Esophagus mucosa (tissue), 1 donor: ENCODE results near the gene URB1. TPM values are rescaled to one million over a fixed set of nuclear protein-coding genes. Genes with fewer than 3 reads are reported as not detected.
A peak's percentile ranks its signal among the peaks of the same experiment; 100 is the strongest.

Experiments used
- ATAC-seq: fragments of 200-7000 bp; cut with Tn5 transposase; one replicate; pipeline ENCODE4 v1.9.1; 2020
- total RNA-seq: library from RNA; stranded (reverse); gene quantifications from one replicate; pipeline ENCODE4 v1.2.4, GENCODE V29; 2023
- donor health status: DM: yes; HTN: yes; CAD: no.

The URB1 gene
- total RNA-seq, 1 donor from 2014 or later, result 14.8 TPM

DNA sequence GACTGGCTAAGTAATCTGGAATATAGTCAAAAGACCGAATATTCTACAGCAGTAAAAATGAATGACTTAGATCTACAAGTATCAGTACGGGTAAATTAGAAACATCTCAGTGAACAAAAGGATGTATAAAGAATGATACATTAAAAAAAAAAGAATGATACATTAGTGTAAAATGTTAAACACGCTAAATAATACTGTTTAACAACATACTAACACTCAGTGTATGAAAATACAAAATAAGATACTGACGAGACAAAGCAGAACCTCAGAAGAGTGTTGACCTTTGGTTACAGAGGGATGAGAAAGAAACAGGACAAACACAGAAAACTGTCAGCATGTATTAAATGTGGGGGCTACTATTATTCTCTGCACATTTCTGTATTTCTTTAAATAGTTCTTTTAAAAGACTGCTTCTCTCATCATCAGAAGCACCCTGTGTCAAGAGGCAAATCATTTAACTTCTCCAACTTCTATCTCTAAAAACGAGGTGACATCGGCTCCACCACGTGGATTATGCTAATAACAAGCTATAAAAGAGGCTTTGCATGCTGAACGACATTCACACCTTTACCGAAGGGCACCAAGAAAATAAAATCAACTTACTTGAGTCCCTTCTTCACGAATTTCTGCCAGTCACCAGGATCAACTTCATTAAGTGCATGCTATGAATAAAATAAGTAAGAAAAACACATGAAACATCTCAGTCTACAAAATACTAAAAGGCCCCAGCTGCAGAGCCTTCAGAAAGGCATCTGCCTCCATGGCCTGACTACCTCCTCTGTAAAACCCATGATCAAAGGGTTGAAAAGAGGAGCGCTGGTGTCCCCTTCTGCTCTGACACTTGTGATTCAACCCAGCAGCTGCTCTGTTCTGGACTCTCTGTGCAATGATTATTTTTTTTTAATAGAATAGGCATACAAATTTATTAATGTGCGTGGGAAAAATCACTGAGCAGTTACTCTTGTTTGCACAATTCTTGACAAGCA, 51.7 kb downstream of the URB1 start:
- ATAC-seq, result no peak

DNA sequence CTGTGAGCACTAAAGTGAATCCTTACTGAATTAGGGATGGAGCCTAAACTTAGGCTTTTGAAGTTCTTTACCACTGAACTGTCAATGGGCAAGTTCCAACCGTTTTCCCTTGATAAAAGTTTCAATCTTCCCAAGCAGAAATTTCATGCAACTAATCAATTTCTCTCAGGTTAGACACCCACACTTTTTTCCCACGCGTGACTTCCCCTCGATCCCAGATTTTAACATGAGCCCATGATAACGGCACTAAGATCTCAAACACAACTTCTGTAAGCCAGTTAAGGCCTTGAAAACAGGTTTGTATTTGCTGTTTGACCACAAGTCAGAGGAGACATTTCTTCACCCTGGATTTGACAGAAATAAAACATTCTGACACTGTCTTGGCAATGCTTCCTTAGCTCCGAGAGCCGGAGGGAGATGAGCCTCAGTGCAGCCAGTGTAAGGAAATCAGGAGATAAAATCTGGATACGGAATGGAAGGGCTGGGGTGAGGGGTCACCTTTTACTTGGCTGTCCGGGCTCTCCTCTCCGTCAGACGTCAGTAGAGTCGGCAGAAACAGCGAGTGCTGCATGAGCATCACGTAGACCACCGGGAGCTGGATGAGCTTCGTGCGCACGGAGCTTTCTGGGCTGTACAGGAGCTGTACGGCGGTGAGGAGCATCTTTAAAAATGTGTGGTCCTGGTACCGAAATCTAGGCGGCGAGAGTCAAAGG, 54.4 kb downstream of the URB1 start:
- ATAC-seq, result no peak

DNA sequence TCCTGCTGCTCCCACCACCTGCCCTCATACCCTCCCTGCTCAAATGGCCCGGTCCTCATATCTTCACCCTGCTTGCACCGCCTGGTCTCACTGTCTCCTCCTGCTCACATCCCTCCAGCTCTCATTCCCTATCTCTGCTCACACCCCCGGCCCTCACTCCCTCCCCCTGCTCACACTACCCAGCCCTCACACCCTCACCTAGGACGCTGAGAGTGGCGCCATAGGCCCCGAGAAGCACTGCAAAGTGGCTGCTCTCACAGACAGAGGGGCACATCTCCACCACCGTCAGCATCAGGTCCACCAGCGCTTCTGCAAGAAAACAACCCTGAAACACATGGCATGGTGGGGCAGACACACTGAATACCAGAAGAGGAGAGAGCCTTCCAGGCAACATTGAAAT, 55.6 kb downstream of the URB1 start:
- no peak for ATAC-seq

DNA sequence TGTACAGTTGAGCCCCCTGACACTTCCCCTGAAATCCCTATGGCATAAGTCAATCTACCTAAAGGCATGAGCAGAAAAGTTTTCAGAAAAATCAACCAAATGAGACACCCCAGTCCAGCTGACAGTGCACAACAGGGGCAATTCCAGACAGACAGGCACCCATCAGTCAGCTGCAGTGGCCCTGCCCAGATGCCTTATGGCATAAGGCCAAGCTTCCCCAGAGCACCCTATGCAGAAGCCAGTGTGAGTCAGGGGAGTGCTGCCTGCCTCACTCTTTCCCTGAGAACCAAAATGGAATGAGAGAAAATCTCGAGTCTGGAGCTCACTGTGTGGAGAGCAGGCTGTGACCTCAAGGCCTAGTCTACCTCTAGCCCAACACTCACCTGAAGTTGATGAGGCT, 56.1 kb downstream of the URB1 start:
- ATAC-seq, result peak; percentile 63

DNA sequence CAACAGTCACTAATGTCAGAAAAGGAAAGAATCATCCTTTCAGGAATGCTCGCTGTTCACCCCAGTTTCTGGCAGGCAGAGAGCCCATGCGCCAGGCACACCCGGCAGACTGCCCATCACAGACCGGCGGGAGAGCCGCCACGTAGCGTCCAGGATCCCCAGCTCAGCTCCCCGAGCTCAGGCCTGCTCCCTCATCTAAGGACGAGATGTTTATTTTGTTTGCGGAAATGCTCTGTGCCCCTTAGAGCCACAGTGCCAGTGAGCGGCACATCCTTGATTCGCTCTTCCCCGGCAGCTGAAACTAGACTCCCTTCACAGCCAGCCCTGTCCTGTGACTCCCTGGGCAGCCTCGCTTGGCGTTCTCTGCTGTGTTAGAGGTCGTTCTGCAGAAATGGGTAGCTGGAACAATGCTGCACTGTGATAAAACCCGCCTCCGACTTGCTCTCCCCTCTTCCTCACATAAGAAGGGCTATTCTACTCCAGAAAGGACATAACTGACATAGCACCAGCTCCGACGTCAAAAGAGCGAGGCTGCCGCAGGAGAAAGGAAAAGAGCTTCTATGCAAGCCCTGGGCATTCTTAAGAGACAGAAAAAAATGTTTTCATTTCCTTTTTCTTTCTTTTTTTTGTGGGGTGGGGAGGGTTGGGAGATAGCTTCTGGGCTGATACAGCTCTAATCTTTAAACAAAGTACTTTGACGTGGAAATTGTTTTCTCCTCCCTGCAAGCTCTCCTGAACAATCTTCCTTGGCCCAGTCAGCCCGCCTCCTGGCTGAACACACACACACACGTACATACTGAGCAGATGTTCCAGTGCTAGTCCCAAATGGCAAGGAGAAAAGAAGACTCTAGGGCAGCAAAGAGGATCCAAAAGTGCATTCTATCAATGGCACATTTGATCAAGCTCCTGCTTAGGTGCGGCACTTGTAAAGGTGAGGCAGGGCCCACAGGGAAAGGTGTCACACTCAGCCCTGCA, 56.9 kb downstream of the URB1 start:
- ATAC-seq, result no peak

DNA sequence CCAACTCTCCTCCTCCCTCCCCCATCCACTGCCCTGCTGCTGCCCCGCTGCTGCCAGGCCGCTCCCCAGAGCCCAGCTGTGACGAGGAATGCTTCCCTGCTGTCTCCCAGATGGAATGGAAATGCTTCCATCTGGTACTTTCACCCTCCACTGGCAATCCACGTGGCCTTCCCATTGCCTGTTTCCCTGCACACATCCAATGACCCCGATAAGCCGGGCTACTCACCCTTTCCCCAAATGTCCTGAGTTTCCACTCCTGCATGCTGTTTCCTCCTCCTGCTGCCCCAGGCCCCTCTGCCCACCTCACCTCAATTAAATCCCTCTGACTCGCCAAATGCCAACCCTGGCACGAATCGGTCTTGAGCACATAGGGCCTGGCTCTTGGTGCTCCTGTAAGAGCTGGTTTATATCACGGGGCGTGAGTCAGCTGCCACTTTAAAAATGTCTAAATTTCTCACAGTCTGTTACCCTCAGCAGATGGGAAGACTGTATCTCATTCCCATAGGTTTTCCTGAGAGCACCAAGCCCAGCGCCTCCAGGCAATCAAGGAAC, 57.8 kb downstream of the URB1 start:
- no peak for ATAC-seq

DNA sequence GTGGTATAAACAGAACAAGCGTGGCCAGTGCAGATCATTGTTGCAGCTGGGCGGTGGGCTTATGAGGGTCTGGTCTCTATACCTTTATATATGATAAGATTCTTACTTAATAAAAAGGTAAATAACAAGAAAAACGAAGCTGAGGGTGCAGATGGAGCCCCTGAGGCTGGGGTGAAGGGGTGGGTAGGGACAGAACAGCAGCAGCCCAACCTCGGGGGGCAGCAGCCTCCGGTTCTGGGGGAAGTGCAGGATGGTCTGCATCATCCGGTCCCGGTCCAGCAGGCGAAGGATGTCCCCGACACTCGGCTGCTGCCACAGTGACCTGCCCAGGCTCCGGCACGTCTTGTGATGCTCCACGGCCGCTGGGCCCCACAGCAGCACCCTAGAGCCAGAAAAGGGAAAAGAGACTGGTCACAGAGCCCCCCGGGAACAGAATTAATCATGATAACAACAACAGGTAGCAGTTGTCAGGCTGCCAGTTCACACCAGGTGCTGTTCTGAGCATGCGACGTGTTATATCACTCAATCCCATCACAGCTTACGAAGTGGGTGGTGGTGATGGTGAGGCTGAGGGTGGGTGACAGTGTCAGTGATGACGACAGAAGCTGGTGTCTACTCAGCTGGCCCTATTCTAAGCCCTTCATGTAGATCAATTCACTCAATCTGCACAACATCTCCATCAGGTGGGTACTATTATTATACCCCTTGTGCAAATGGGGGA, 58.7 kb downstream of the URB1 start:
- no peak for ATAC-seq

DNA sequence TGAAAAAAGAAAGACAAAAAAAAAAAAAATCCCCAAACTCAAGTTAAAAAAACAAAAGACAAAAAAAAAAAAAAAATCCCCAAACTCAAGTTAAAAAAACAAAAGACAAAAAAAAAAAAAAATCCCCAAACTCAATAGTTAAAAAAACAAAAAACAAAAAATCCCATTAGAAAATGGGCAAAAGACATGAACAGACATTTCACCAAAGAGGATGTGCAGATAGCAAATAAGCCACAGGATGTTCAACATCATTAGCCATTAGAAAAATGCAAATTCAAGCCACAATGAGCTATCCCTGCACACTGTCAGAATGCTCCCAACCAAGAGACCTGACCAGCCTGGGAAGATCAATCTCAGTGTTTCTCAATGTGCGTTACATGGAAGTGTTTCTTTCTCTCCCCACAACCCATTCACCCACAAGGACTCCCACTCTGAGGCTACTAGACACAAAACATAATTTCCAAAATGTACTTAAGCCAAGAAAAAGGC, 60.3 kb downstream of the URB1 start:
- no peak for ATAC-seq

DNA sequence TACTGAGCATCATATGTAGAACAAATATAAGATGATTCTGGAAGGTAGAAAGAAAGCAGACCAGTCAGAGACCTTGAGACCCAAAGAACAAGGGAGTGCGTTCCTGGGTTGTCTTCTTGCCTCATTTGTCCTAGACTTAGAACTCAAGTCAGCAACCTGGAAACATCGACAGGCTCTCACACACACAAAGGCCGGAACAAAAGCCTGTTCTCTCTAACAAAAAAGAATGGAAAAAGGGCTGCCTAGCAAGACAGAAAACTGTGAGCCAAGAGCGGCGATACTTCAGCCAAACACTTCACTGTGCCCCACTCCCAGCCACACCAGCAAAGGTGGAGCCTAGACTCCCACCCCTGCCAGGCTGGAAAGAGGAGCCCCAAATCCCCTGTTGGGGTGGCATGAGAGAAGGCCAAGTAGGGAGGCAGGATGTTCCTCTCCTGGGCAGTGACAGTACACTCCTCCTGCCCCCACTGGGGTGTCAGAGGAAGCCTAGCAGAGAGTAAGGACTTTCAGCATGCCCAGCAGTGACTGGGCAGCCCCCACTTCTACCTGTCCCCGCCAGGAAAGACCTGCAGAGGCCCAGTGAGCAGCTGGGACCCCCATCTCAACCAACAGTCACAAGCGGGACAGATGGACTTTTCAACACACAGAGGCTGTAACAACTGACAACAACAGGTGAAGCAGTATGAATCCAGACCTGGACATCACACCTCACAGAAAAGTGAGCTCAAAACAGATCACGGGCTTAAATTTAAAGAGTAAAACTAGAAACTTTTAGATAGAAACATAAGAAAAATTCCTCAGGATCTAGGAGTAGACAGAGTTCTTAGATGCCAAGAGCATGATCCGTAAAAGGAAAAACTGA, 61.1 kb downstream of the URB1 start:
- no peak for ATAC-seq

DNA sequence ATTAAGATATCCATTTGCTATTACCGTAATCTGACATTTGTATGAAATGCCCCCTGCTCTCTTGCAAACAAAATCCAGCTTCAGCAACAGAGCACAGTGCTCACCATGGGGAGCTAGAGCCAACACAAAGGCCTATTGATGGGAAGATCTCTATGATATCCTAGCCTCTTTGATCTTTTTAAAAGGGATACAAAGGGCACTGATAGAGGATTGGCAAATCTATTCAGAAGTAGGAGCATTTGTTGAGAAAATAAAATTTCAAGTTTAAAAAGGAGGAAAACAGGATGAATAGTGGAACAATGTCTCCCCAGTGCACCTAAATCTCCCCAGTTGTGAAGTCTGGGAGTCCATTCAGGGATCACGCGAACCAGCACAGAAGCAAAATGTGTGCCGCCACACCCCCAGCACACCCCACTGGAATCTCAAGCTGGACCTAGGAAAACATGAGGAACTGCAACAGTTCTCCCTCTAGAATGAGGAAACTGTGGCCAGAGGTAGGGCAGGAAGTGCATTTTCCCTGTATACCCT, 62.0 kb downstream of the URB1 start:
- no peak for ATAC-seq

DNA sequence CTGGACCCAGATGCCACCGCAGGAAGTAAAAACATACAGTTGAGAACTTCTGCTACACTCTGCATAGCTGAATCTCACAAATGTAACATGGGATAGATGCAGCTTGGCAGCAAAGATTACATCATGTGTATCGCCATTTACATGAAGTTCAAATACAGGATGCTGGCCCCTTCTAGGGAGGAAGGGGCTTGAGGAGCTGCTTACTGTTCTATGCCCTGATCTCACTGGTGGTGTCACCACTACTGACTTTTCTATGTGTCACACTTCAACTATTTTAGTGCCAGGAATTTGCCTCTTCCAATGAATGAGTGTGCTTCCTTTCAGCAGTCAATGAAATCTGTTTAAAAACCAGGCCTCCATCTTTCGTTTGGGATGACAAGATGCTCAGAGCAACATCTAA, 63.0 kb downstream of the URB1 start:
- no peak for ATAC-seq

DNA sequence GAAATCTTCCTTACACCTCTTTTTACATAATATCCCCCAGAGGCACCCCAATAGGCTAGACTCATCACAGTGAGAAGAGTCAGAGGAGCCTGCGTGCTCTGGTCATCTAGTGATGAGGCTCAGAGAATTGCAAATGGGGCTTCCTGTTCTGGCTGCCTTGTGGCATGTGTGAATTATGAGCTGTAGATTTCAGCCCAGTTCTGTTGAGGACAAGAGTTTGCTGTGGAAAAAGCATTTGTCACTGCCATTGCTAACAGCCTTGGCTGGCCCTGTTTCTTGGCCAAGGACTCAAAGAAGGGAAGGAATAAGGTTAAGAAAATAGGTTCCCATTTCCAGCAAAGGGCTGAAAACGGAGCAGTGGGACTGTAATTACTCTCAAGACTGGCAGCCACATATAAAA, 63.5 kb downstream of the URB1 start:
- ATAC-seq, result no peak

DNA sequence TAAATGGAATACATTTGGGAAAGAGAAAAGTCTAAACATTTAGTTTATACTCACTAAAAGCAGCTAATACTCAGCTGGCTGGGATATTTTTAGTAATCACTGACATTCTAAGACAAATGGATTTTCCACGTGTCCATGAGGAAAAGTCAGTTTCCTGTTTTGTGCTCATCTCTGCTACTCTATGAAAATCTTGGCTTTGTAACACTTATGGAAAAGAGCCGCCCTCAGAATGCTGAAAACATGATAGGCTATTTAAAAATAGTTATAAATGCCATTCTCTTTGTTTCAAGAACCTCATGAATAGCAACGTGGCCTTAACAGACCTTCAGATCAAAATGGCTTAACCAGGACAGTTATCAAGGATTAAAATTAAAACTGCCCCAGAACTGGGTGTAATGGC, 64.2 kb downstream of the URB1 start:
- no peak for ATAC-seq

DNA sequence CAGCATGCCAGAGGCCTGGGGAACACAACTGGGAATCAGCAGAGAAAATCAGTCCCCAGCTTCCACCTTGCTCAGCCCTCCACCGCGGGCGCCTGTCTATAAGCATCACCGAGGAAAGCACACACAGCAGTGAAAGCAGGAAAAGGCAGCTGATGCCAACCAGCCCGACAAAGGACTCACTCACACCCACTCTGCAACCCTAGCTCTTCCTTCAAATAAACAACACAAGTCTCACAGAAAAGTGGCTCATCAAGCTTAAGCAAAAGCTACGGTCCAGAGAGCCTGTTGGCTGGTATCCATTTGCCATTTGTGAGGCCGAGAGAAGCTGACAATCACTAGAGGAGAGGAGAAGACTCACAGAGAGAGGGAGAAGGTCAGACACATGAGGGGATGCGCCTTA, 67.1 kb downstream of the URB1 start:
- no peak for ATAC-seq

DNA sequence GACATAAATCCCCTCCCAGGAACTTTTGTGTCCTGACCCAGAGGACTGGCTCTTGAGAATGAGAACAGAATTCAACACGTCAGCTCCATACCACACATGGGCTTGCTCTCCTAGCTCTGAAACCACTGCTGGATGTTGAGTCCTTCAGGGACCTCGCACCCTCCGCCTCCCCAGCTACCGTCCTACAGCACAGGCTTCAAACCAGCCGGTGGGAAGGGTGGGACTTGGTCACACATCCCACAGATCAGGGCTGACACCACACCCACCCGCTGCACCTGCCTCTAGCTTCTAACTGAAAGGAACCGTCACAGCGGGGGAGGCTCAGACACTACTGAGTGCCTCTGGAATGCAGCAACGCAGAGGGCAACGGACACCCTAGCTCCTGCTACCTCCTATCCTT, 70.1 kb downstream of the URB1 start:
- no peak for ATAC-seq

DNA sequence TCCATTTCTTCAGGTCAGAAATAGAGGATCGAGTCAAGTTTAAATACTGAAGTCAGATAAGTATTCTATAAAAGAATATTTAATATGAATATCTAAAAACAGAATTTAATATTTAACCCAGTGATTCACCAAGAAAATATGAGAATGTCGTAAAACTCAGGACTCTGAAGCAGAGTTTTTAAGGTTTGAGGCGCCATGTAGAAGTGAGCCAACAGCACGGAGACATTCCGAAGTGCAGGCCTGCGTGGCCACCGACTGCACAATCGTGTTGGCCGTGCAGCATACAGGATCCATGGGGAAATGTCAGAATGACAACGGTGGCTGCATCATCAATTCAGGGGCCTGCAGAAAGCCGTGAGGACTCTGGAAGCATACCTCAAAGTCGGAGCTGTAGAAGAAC, 70.7 kb downstream of the URB1 start:
- no peak for ATAC-seq

DNA sequence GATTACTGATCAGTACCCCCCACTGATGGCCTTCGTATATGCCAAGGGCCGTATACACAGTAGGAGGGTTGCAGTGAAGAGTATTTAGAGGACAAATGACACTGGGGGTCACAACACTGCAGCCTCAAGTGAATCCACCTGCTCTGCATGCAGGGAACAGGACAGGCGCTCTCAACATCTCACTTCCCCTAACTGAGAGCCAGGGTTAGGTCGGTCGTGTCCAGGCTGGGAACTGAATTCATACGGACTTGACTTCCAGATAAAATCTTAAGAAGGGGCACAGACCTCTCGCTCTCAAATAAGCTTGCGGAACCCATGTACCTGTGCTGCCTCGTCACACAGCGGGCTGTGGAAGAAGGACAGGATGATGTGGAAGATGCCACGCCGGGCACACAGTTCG, 71.3 kb downstream of the URB1 start:
- ATAC-seq, result no peak

DNA sequence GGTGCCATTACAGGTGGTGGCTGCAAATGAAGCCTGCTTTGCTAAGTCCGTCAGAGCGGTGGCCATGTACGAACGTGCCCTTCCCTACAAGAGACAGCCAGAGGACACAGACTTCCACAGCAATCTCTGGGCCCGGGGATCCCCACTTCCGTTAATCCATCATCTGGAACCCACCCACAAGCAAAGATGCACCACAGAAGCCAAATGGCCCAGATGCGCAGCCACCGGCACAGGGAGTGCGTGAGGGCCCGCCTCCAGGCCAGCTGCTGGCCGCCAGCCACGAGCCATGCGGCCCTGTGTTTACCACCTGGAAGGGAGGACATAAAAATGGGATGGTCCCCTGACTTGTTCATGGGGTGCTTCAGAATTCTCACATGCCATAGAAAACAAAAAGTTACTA, 72.1 kb downstream of the URB1 start:
- ATAC-seq, result no peak

DNA sequence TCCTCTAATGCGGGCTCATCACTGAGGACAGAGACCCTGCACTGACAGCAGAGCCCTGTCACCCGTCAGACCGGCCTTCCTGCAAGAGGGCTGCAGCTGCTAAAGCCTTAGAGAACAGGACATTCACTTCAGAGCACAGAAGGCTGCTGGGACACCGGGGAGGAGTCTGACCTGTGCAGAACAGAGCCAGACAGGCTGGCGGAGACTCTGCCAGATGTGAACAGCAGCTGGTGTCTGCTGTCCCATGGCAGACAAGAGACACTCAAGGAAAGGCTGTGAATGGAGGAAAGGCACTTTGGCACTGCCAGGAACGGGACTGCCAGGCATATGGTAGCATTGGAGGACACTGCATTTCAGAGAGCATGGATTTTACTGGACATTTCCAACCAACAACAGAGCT, 72.8 kb downstream of the URB1 start:
- no peak for ATAC-seq

DNA sequence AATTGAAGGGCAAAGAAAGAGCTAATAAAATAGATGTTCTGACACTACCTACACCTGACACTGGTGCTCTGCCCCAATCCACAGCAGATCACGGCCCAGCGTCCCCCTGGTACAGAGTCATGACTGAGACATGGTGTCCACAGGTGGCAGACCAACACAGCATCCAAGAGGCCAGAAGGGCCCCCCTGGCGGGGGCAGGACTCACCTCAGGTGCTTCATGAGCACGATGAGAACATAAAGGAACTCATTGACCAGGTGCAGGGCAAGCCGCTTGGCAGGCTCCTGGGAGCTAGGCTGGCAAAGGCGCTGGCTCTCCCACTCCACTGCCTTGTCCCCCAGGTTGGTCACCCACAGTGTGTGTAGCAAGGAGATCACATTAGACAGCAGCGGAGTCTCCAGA, 73.8 kb downstream of the URB1 start:
- ATAC-seq, result no peak
